ENCODE measurements around the gene MED15. TPM values are rescaled to one million over a fixed set of nuclear protein-coding genes. Genes with fewer than 3 reads are reported as not detected.

Gene MED15
- total and polyA plus RNA-seq, 2 of the 8 experiments (the other 6 are each of a cell fraction or from before 2014, with no cell fraction given), result 28.3 to 57.1 TPM

GRCh38 chr22:20514658-20515406 lies 7.4 kb downstream of the MED15 start:
- H3K27me3 ChIP-seq (replicated peaks in 1 of 4; ENCODE audit: control insufficient read depth in 3 of 4, extremely low read depth in 1 of 4, insufficient read depth in 3 of 4, low read length in 3 of 4), result no peaks in the 10 kb centered on the region
- H3K9ac ChIP-seq (replicated peaks in 1 of 4; ENCODE audit: extremely low read depth in 1 of 4, low read depth in 3 of 4, low read length in 3 of 4), result no peak overlapping the region
- no peaks in the 10 kb centered on the region for H3K23me2 ChIP-seq (ENCODE audit: low read depth, low read length)
- no peak overlapping the region for H3K27ac ChIP-seq (ENCODE audit: low read depth, low read length)
- no peak overlapping the region for H4K8ac ChIP-seq (ENCODE audit: extremely low read depth, insufficient read depth, low read length)
- no peak overlapping the region for H3K4ac ChIP-seq (replicated peaks; ENCODE audit: insufficient read length, low read depth, low read length)
- H2BK12ac ChIP-seq (ENCODE audit: low read depth, low read length), result no peak overlapping the region
- DNase-seq (ENCODE audit: low read depth in 1 of 2, low spot score in 2 of 2) (no peak), FAIRE-seq (no peak)
- H2BK5ac ChIP-seq (ENCODE audit: low read depth, low read length), result no peak overlapping the region
- POLR2A ChIA-PET (ENCODE audit: partially characterized antibody), result interaction anchor here (0.7 to 1.3 kb wide), 2 partner anchors 9 to 94 kb away, joined by 3 to 4 read pairs; no protein-coding TSS in a partner anchor
- CTCF ChIA-PET (ENCODE audit: partially characterized antibody), result interaction anchor here (0.7 to 1.7 kb wide), 4 partner anchors 50 to 290 kb away, joined by 3 to 9 read pairs (median 4); no protein-coding TSS in a partner anchor
- H3K79me2 ChIP-seq (ENCODE audit: control insufficient read depth in 1 of 2, insufficient read depth in 2 of 2, low read length in 2 of 2), result peaks cover 12 to 70% of the 10 kb centered on the region in 2 experiments
- no peak overlapping the region for H3K4me2 ChIP-seq (ENCODE audit: insufficient read depth in 1 of 2, low read depth in 2 of 2, low read length in 2 of 2)
- no peak overlapping the region for H3K23ac ChIP-seq (ENCODE audit: insufficient read length)
- H3K4me1 ChIP-seq (replicated peaks in 1 of 4; ENCODE audit: control insufficient read depth in 3 of 4, insufficient read depth in 4 of 4, low read length in 3 of 4), result peaks cover 0 to 3% (median under 1%) of the 10 kb centered on the region in 4 experiments; a peak in 1 of 7 replicates
- TF ChIP-seq ATF2 (IDR thresholded peaks at IDR 0.05; ENCODE audit: low read length), result no peak
- no peak for TF ChIP-seq USF2 (IDR thresholded peaks at IDR 0.05; ENCODE audit: low read length)
- TF ChIP-seq SRF (IDR thresholded peaks at IDR 0.05; ENCODE audit: low read depth, low read length), result no peak
- no peak overlapping the region for H2BK120ac ChIP-seq (replicated peaks; ENCODE audit: low read depth, low read length)
- 85% methylated on average over 6 of the region's 6 CpGs; no CpG with 5 or more reads in 1 of the 2 experiments for WGBS, 2 experiments (ENCODE audit: extremely low coverage in 1 of 2, insufficient coverage in 1 of 2, insufficient read length in 1 of 2, insufficient replicate concordance in 2 of 2, low coverage in 1 of 2, low lambda C conversion rate in 2 of 2, missing lambda C conversion rate in 1 of 2)
- H3K4me3 ChIP-seq (ENCODE audit: extremely low read depth in 1 of 4, insufficient read depth in 2 of 4, low read depth in 3 of 4, low read length in 4 of 4), result no peak overlapping the region
- H3K36me3 ChIP-seq (ENCODE audit: control insufficient read depth in 2 of 4, insufficient read depth in 4 of 4, low read length in 3 of 4), result no peaks in the 10 kb centered on the region; a peak in 1 of 8 replicates
- H3K18ac ChIP-seq (ENCODE audit: extremely low read depth, low read length), result no peak overlapping the region
- H4K91ac ChIP-seq (replicated peaks; ENCODE audit: insufficient read length, low read length), result no peak overlapping the region
- H2AFZ ChIP-seq (ENCODE audit: low read length), result no peak overlapping the region
- no peak overlapping the region for H2BK15ac ChIP-seq (ENCODE audit: low read length)
- H2BK20ac ChIP-seq (ENCODE audit: low read length), result no peak overlapping the region
- peaks cover 24% of the 10 kb centered on the region for H3K79me1 ChIP-seq (ENCODE audit: low read depth, low read length)
- H2AK5ac ChIP-seq (ENCODE audit: low read depth, low read length), result no peak overlapping the region
- no peak overlapping the region for H3K56ac ChIP-seq (replicated peaks; ENCODE audit: insufficient read length, low read depth, low read length)
- no peak overlapping the region for H4K5ac ChIP-seq (ENCODE audit: insufficient read length, low read depth, low read length)
- H4K20me1 ChIP-seq (replicated peaks in 1 of 2; ENCODE audit: control insufficient read depth in 1 of 2, insufficient read depth in 2 of 2, low read length in 2 of 2), result peaks cover 0 to 14% of the 10 kb centered on the region in 2 experiments
- no peak overlapping the region for H3K14ac ChIP-seq (ENCODE audit: insufficient read length)
- H3K9me3 ChIP-seq (ENCODE audit: insufficient read depth in 2 of 2, low read depth in 1 of 2, low read length in 1 of 2), result no peaks in the 10 kb centered on the region

Measured in H1 (cell line).